RWPE1 (cell line): ENCODE results near the gene CUX1.

Experiments
- CTCF ChIA-PET: fragments of 350-600 bp; sonication (Branson Sonifier 250); formaldehyde crosslinking; extraction: SDS; loops from one replicate; lab custom pipeline; 2021; lab: Yijun Ruan, JAX
- POLR2A ChIA-PET: fragments of 400-600 bp; formaldehyde crosslinking; extraction: SDS; loops from one replicate; lab custom pipeline; 2020; ENCODE audit warnings: antibody characterized with exemption; ENCODE audit not compliant: low non-redundant PET; lab: Yijun Ruan, JAX
- DNase-seq: peaks from one replicate; pipeline ENCODE4 v3.0.0; 2012; ENCODE audit warnings: low spot score
- H3K27ac ChIP-seq: fragments of 450-650 bp; 2 replicates; pipeline ENCODE4 v1.5.1; 2017
- TF ChIP-seq, protein P1 (sequence below): fragments of 450-650 bp; conservative IDR thresholded peaks from 2 replicates; pipeline ENCODE4 v1.5.1; 2017; ENCODE audit warnings: low read depth, mild to moderate bottlenecking

CUX1 gene

DNA sequence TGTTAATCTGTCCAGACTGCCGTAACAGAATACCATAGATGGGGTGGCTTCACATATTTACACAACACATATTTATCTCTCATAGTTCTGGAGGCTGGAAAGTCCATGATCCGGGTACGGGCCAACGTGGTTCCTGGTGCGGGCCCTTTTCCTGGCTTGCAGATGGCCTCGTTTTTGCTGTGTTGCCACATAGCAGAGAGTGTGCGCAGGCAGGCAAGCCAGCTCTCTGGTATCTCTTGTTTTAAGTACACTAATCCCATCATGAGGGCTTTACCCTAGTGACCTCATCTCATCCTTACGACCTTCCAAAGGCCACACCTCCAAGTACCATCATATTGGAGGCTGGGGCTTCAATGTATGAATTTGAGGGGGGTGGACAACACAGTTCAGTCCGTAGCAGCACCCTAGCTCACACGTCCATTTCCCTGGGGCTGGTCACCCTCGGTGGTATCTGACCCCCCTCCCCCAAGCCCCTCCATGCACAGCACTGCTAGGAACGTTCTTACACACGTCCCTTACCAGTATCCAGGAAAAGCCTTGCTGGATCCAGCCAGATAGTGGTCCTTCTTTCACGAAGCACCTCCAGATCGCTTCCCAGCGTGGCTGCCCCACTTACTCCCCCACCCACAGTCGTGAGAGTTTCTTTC is 21.5 kb downstream of the CUX1 start:
- H3K27ac ChIP-seq, result no peak overlapping the region
- no peak for DNase-seq
- POLR2A ChIA-PET, result no interaction called here
- CTCF ChIA-PET, result no interaction called here
- TF ChIP-seq, protein P1, sequence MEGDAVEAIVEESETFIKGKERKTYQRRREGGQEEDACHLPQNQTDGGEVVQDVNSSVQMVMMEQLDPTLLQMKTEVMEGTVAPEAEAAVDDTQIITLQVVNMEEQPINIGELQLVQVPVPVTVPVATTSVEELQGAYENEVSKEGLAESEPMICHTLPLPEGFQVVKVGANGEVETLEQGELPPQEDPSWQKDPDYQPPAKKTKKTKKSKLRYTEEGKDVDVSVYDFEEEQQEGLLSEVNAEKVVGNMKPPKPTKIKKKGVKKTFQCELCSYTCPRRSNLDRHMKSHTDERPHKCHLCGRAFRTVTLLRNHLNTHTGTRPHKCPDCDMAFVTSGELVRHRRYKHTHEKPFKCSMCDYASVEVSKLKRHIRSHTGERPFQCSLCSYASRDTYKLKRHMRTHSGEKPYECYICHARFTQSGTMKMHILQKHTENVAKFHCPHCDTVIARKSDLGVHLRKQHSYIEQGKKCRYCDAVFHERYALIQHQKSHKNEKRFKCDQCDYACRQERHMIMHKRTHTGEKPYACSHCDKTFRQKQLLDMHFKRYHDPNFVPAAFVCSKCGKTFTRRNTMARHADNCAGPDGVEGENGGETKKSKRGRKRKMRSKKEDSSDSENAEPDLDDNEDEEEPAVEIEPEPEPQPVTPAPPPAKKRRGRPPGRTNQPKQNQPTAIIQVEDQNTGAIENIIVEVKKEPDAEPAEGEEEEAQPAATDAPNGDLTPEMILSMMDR, result no peak

DNA sequence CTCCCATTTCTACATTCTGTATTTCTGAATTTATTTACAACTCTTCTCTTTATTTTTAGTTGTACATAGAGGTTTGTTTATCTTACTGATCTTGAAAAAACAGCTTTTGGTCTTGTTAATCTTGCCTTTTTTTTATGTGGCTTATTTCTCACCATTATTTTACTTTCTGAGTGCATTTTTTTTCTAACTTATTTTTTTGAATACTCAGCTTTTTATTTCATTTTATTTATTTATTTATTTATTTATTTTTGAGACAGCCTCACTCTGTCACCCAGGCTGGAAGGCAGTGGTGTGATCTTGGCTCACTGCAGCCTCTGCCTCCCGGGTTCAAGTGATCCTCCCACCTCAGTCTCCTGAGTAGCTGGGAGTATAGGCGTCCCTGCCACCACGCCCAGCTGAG is 23.9 kb downstream of the CUX1 start:
- CTCF ChIA-PET, result interaction anchor here (0.7 kb wide), 1 partner anchor 220 kb away, joined by 3 read pairs; no protein-coding TSS in a partner anchor
- peak overlapping the region; percentile 29; the same call in 1 of the 2 replicates for H3K27ac ChIP-seq
- POLR2A ChIA-PET, result interaction anchor here (0.6 kb wide), 1 partner anchor 230 kb away, joined by 3 read pairs; no protein-coding TSS in a partner anchor
- TF ChIP-seq, protein P1, result no peak
- DNase-seq, result no peak

DNA sequence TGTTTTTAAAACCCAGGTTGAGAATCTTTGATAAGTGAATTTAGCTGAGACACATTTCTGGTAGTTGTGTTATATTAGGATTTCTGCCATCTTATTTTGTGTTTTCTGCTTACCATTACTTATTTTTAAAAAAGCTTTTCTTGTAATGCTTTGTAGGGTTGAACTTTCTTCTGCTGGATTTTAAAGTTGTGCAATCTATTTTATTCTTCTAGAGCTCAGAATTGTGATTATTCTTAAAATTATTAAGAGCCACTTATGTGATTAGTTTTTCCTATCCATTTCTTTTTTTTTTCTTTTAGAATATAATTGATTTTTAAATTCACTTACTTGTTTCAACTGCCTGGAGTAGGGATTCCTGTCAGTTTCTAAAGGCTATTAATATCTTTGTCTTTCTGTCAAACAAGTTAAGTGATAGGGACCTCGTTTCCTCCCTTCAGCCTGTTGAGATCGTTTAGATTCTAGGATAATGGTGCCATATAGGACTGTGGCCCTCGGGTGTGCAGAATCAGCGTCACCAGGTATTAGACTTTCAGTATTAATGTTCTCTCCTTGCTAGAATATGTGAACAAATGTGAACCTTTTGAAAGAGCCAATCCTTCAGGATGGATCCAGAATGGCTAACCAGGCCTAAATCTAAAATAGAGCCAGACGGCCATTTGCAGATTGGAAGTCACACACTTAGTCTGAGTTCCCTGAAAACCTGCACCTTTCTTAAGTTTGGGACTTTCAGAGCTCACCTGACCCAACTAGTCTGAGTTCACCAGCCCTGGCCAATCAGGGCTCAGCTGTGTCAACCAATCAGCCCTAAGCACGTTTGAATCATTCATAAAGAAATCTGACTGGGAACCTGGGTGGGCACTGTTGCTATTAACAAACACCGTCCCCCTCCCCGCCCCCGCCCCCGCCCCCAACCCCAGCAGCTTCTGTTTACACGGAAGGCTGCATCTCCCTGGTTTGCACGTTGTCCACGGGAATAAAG is 26.2 kb downstream of the CUX1 start:
- TF ChIP-seq, protein P1, result no peak
- H3K27ac ChIP-seq, result no peak overlapping the region
- CTCF ChIA-PET, result interaction anchor here (1.0 kb wide), 1 partner anchor 13 kb away, joined by 4 read pairs; no protein-coding TSS in a partner anchor
- no peak for DNase-seq
- POLR2A ChIA-PET, result no interaction called here

DNA sequence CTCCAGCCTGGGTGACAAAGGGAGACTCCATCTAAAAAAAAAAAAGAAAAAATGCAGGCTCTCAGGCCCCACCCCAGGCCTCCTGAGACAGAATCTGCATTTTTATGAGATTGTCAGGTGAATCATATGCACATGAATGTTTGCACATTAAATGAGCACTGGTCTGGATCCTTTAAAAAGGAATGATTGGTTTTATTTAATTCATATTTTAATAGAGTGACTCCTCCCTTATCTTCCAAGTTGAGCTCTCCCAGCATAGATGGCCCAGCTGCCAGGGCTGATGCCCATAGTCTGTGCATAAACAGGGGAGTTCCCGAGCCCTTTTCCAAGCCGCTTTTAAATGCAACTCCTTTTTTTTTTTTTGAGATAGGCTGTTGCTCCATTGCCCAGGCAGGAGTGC is 28.5 kb downstream of the CUX1 start:
- DNase-seq, result no peak
- no peak overlapping the region for H3K27ac ChIP-seq
- POLR2A ChIA-PET, result no interaction called here
- TF ChIP-seq, protein P1, result no peak
- CTCF ChIA-PET, result no interaction called here

DNA sequence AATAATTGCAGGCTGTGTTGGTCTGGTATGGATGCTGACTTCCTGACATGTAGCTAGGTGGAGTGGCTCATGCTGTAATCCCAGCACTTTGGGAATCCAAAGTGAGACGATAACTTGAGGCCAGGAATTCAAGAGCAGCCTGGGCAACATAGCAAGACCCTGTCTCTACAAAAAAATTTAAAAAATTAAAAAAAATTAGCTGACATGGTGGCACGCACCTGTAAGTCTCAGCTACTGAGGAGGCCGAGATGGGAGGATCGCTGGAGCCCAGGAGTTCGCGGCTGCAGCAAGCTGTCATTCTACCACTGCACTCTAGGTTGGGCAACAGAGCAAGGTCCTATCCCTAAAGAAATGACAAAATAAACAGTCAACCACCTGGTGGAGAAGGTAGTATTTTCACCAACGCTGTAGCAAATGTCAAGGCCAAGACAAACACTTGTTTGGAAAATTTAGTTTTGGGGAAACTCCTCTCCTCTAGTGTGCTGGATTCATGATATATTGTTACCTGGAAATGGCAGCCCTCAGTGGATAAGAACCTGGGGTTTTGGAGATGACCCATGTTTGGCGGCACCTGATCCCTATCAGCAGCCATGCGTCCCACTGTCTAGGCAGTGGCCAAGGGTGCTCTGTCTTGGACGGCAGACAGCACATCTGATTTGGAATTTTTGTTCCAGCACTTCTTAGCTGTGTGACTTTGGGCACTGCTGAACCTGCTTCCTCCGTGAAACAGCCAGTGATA is 29.5 kb downstream of the CUX1 start:
- POLR2A ChIA-PET, result no interaction called here
- no peak for DNase-seq
- H3K27ac ChIP-seq, result no peak overlapping the region
- CTCF ChIA-PET, result interaction anchor here (0.7 kb wide), 1 partner anchor 15 kb away, joined by 4 read pairs; no protein-coding TSS in a partner anchor
- TF ChIP-seq, protein P1, result no peak
